Suppressor macrophage treated with lipopolysaccharide for 1 hour (primary cell): ENCODE results near the gene ANP32A.
"Not testable (repeated sequence)": the region's sequence is repeated elsewhere in the genome, so short reads cannot be mapped to it uniquely, and the experiment has no call there.

Experiments
- DNase-seq, 3 donors: peaks; one replicate each; pipeline ENCODE4 v3.0.0-alpha.2; 2020 to 2022

ANP32A gene

GRCh38 chr15:68781766-68782588 lies 38.7 kb downstream of the ANP32A start:
- DNase-seq = peak; percentile 58 to 62 (median 61)

DNA sequence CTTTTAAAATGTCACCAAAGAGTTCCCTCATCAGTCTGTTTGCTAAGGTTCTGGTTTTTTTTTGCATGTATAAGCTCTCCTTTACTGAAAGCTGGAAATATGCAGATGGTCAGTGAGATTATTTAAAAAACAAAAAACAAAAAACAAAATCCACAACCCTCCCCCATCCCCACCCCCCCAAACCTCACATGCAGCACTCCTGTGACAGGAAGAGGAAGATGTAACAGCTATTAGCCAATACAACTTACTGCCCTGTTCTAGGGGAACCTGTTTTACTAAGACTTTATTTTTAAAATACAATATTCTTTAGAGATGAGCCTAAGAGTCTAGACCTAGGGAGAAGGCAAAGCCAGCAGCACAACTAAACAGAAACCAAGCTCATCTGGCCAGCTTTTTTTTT lies 39.5 kb downstream of the ANP32A start:
- peak in 2 of 3 donors; percentile 35 to 36 for DNase-seq

DNA sequence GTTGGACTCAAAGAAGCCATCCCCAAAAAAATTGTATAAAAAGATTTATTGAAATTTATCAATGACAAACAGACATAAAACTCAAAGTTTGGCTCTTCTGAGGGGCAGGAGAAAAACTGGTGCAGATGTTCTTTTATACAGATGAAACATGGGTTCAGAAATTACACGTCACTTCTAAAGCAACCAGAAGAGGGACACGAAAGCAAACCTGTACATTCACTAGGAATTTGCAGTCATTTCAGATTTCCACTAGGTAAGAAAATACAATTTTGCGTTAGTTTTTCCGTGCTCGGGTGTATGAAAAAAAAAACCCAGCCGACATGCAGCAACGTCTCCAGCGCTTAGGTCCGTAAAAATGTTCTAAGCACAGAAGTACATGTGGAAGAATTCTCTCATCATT lies 41.8 kb downstream of the ANP32A start:
- DNase-seq = no peak

DNA sequence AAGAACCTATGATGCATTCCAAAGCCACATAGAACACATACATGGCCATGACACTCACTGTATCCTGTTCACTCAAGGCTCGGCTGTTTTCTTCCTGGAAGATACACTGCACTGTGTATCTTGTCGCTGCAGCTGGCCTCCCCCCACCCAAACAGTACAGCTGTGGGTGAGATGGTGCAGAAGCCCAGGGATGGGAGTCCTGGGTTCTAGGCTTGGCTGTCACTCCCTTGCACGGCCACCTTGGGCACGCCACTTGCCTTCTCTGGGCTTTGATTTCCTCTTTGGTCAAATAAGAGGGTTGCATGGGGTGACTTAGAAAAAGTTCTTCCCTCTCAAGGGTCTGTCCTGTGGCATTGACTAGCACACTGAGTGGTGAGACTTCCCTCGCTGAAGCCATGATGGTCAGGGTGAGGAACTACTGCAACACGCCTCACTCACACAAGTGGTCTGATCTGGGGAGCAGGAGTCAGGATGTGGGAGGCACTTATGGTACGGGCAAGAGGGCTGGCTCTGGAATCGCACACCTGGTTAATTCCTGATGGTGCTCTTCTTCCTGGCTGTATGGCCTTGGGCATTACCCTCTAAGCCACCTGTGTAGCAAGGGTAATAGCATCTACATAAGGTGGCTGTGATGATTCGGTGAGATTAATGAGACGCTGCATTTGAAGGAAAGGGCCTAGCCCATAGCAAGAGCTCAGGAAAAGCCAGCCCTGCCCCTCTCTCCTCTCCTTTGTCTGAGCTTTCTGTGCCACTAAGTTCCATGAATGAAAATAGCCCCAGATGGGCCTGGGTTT lies 44.0 kb downstream of the ANP32A start:
- no peak for DNase-seq

- DNase-seq = no peak
Measured at GRCh38 chr15:68775671-68776476, 44.8 kb downstream of the ANP32A start.

DNA sequence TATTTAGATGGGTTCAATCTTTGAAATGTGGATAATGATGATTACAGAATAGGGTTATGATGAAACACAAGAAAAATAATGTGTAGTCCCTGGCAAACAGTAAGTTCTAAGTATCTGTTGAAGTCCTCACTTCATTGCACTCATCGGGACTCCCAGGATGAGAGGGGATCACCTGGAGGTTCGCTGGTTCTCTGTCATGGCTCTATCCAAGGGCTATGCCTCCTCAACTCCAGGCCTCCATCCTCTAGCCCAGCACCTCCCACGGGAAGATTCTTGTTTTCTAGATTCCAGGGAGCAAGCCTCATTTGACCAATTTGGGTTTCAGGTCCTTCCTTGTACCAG lies 45.5 kb downstream of the ANP32A start:
- DNase-seq = no peak

DNA sequence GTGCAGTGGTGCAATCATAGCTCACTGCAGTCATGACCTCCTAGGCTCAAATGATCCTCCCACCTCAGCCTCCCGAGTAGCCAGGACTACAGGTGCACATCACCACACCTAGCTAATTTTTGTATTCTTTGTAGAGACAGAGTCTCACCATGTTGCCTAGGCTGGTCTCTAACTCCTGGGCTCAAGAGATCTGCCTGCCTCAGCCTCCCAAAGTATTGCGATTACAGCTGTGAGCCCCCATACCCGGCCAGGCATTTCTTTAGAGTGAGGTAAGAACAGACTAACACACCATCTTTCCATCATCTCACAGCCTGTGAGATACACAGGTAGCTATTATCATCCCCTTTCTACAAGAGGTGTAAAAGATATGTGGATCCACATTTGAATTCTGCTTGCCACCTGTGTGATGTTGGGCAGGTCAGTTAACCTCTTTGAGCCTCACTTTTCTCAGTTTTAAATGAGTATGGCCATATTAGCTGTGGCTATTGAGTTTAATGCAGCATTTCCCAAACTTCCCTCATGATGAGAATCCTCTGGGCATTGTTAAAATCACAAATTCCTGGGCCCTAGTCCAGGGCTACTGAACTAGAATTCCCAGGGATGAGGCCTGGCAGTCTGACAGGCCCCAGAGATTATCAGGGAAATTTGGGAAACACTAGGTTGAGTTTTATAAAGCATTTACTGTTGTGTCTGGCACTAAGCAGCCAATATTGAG lies 46.0 kb downstream of the ANP32A start:
- no peak for DNase-seq

DNA sequence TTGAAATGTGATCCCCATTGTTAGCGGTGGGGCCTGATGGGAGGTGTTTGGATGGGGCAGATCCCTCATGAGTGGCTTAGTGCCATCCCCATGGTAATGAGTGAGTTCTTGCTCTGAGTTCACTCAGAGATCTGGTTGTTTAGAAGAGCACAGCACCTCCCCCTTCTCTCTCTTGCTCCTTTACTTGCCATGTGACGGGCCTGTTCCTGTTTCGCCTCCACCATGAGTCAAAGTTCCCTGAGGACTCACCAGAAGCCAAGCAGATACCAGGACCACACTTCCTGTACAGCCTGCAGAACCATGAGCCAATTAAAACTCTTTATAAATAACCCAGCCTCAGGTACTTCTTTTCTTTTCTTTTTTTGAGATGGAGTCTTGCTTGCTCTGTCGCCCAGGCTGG lies 46.6 kb downstream of the ANP32A start:
- DNase-seq = no peak

DNA sequence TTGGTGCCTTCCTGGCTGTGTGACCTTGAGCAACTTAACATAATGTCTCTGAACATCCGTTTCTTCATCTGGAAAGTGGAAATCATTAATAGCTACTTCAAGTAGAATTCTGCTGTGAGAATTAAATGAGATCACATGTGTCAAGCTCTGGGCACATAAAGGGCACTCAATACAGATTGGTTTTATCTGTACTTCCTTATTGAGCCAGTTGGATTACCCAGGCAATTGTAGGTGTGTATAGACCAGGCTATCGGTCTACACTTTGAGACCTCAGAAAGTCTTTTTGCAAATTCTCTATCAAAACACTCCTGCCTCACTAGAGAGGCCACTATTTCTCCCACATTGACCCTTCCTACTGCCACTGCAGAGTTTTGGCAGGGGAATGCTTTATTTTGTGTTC lies 47.7 kb downstream of the ANP32A start:
- no peak for DNase-seq

- DNase-seq = peak in 2 of 3 donors; percentile 26 to 33
Measured at GRCh38 chr15:68770216-68770615, 50.5 kb downstream of the ANP32A start.

DNA sequence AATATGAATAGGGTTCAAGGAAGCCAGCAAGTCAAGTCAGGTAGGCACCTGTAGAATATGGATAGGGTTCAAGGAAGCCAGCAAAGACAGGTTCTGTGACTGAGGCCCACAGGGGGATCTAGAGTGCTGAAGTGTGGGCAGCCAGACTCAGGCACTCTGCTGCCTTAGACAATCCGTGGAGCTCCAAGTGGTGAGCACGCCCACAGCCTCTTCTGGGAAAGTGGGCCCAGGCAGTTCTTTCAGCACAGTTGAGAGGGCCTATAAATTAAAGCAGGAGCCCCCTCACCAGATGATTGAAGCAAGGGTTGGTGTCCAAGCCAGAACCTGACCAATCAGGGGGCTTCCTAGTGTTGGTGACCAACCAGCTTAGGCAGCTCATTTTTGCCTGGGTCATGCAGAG lies 51.0 kb downstream of the ANP32A start:
- no peak for DNase-seq

GRCh38 chr15:68768321-68768720 lies 52.4 kb downstream of the ANP32A start:
- peak; percentile 44 to 85 (median 74) for DNase-seq

- no peak for DNase-seq
Measured at GRCh38 chr15:68767833-68768232, 52.9 kb downstream of the ANP32A start.

- DNase-seq = no peak
Measured at GRCh38 chr15:68765602-68766368, 54.9 kb downstream of the ANP32A start.

GRCh38 chr15:68764090-68764489 lies 56.6 kb downstream of the ANP32A start:
- no peak for DNase-seq

GRCh38 chr15:68763063-68763462 lies 57.6 kb downstream of the ANP32A start:
- DNase-seq = no peak

DNA sequence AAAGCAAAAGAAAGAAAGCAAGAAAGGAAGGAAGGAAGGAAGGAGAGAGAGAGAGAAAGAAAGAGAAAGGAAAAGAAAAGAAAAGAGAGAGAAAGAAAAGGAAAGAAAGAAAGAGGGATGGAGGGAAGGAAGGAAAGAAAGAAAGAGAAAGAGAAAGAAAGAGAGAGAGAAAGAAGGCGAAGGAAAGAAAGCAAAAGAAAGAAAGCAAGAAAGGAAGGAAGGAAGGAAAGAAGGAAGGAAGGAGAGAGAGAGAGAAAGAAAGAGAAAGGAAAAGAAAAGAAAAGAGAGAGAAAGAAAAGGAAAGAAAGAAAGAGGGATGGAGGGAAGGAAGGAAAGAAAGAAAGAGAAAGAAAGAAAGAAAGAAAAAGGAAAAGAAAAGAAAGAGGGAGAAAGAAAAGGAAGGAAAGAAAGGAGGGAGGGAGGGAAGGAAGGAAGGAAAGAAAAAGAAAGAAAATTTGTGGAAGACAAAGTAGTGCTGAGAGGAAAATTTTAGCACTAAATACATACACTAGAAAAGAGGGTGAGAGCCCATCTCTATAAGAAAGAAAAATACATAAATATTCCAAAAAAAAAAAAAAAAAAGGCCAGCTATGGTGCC lies 60.6 kb downstream of the ANP32A start:
- DNase-seq = not testable (repeated sequence)

DNA sequence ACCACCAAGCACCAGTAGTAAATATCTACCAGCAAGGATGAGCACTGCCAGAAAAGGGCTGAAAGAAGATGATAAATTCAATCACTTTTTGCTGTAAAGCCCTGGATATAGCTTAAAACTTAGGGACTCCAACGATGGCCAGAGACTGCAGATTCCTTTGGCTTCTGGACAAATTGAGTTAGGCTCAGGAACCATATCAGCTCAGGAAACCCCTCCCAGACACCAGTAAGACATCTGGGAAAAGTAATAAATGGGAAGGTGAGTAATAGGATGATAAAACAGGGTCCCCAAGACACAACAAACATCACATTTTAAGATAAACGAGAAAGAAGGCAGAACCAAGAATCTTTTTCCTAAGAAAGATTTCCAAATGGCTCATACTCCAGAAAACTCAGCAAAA lies 65.0 kb downstream of the ANP32A start:
- no peak for DNase-seq

GRCh38 chr15:68751622-68752021 lies 69.1 kb downstream of the ANP32A start:
- no peak for DNase-seq

GRCh38 chr15:68749793-68750192 lies 70.9 kb downstream of the ANP32A start:
- no peak for DNase-seq

- DNase-seq = peak in 2 of 3 donors; percentile 29
Measured at GRCh38 chr15:68749365-68749764, 71.3 kb downstream of the ANP32A start.
